ENCODE measurements around the gene TUBGCP3.
A peak's percentile ranks its signal among the peaks of the same experiment; 100 is the strongest.

Gene TUBGCP3

GRCh38 chr13:112444416-112445399 lies 143.2 kb downstream of the TUBGCP3 start:
- FAIRE-seq (no peak), DNase-seq (ENCODE audit: insufficient read length, low spot score) (no peak)

GRCh38 chr13:112443995-112444311 lies 144.0 kb downstream of the TUBGCP3 start:
- DNase-seq (ENCODE audit: insufficient read length, low spot score) (peak; percentile 83), FAIRE-seq (no peak)

GRCh38 chr13:112443191-112443994 lies 144.6 kb downstream of the TUBGCP3 start:
- DNase-seq (ENCODE audit: insufficient read length, low spot score) (no peak), FAIRE-seq (no peak)

GRCh38 chr13:112442483-112443090 lies 145.4 kb downstream of the TUBGCP3 start:
- no peak for DNase-seq (ENCODE audit: insufficient read length, low spot score)

GRCh38 chr13:112441779-112442310 lies 146.1 kb downstream of the TUBGCP3 start:
- no peak for FAIRE-seq

More at GRCh38 chr13:112442483-112443090, 145.4 kb downstream of the TUBGCP3 start:
- no peak for FAIRE-seq

GRCh38 chr13:112441226-112441625 lies 146.7 kb downstream of the TUBGCP3 start:
- no peak for DNase-seq (ENCODE audit: insufficient read length, low spot score)
- FAIRE-seq, result no peak

More at GRCh38 chr13:112441779-112442310, 146.1 kb downstream of the TUBGCP3 start:
- no peak for DNase-seq (ENCODE audit: insufficient read length, low spot score)

- FAIRE-seq (no peak), DNase-seq (ENCODE audit: insufficient read length, low spot score) (no peak)
Measured at GRCh38 chr13:112438515-112438914, 149.4 kb downstream of the TUBGCP3 start.

GRCh38 chr13:112438094-112438493 lies 149.9 kb downstream of the TUBGCP3 start:
- DNase-seq (ENCODE audit: insufficient read length, low spot score), result no peak
- no peak for FAIRE-seq

- no peak for DNase-seq (ENCODE audit: insufficient read length, low spot score)
Measured at GRCh38 chr13:112435973-112436372, 152.0 kb downstream of the TUBGCP3 start.

More at GRCh38 chr13:112435973-112436372, 152.0 kb downstream of the TUBGCP3 start:
- no peak for FAIRE-seq
